Vagina (tissue), 2 donors: ENCODE results near the gene NOC4L.

Experiments
- POLR2A ChIP-seq, 2 donors: fragments of 450-650 bp; IDR thresholded peaks; one replicate each; pipeline ENCODE4 v1.6.1; 2017; ENCODE audit warnings: antibody characterized with exemption in 2 of 2, mild to moderate bottlenecking in 2 of 2, moderate library complexity in 2 of 2
- TF ChIP-seq, protein P1 (sequence below), 3 experiments: fragments of 450-650 bp in 2 of 3; fragments of 200-600 bp in 1 of 3; sonication (generic) in 1 of 3; IDR thresholded peaks; one replicate each; pipeline ENCODE4 v1.5.1; 2017 to 2019; ENCODE audit warnings: antibody characterized with exemption in 3 of 3, mild to moderate bottlenecking in 2 of 3, moderate library complexity in 2 of 3

DNA sequence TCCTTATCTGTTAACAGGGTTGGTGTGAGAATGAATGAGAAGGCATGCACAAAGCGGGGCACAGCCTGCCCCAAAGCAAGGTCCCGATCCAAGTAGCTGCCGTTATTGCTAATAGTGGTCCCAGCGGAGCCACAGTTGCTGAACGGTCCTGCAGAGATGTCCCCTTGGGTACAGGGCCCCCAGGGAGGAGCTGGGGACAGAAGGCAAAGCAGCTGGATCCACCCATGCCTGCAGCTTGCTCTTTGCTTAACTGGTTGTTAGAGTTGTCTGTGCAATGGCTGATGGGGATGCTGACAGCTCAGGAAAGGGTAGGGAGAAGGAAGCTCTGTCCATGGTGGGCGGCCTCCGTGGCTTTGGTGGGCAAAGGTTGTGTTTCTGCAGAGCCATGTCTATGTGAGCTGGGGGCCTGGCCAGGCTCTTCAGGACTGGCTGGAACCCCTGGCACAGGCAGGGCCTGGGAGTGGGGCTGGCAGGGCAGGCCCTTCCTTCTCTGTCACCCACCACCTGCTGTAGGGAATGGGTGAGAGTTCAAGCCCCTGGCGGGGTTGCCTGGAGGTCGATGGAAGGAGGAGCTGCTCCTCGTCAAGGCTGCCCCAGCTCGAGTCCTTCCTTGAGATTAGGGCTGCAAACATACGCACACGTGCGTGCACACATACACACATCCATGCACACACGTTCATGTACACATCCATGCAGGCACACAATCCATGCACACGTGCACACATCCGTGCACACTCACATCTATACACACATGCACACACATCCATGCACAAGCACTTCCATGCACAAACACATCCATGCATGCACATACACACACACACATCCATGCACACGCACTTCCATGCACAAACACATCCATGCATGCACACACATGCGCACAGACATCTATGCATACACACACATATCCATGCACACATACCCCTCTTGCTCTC is 35.4 kb downstream of the NOC4L start:
- no peak for TF ChIP-seq POLR2A (IDR thresholded peaks at IDR 0.05)
- TF ChIP-seq, protein P1, sequence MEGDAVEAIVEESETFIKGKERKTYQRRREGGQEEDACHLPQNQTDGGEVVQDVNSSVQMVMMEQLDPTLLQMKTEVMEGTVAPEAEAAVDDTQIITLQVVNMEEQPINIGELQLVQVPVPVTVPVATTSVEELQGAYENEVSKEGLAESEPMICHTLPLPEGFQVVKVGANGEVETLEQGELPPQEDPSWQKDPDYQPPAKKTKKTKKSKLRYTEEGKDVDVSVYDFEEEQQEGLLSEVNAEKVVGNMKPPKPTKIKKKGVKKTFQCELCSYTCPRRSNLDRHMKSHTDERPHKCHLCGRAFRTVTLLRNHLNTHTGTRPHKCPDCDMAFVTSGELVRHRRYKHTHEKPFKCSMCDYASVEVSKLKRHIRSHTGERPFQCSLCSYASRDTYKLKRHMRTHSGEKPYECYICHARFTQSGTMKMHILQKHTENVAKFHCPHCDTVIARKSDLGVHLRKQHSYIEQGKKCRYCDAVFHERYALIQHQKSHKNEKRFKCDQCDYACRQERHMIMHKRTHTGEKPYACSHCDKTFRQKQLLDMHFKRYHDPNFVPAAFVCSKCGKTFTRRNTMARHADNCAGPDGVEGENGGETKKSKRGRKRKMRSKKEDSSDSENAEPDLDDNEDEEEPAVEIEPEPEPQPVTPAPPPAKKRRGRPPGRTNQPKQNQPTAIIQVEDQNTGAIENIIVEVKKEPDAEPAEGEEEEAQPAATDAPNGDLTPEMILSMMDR (IDR thresholded peaks at IDR 0.05) = no peak
